ENCODE results near the gene NATD1. TPM values are rescaled to one million over a fixed set of nuclear protein-coding genes. Genes with fewer than 3 reads are reported as not detected.

Gene NATD1
- polyA plus RNA-seq, 2 of the 4 experiments (the other 2 are of a cell fraction) = 1.1 to 1.6 TPM

- FAIRE-seq (no peak), DNase-seq (ENCODE audit: low read depth in 1 of 2, low spot score in 1 of 2) (no peak), ATAC-seq (no peak)
- Histone ChIP-seq H3K4me3 (no peak overlapping the region), H3K9me3 (no peaks in the 10 kb centered on the region), H3K4me1 (peaks cover 14% of the 10 kb centered on the region), H3K27ac (no peak overlapping the region), H3K4me2 (no peak overlapping the region)
- TF ChIP-seq TFCP2L1 (CRISPR knock-in tag; IDR thresholded peaks at IDR 0.05) (no peak), CEBPB (IDR thresholded peaks at IDR 0.05) (no peak), RNF2 (IDR thresholded peaks at IDR 0.05; ENCODE audit: borderline replicate concordance, low read depth) (no peak), HEYL (CRISPR knock-in tag; IDR thresholded peaks at IDR 0.05) (no peak), RAD21 (conservative IDR thresholded peaks at IDR 0.05 in 1 of 2, IDR thresholded peaks at IDR 0.05 in 1 of 2) (no peak)
- whole genome bisulfite sequencing (ENCODE audit: missing lambda C conversion rate) = 54% methylated on average over 10 of the region's 10 CpGs
- ChIA-PET POLR2A (no interaction called here), CTCF (no interaction called here)
These were observed 40.6 kb upstream of the NATD1 start for GRCh38 chr17:21293831-21294210.

- peaks cover 20% of the 10 kb centered on the region for H3K4me1 ChIP-seq
These were observed 39.9 kb upstream of the NATD1 start for GRCh38 chr17:21292867-21293830.

GRCh38 chr17:21291862-21292261 lies 38.7 kb upstream of the NATD1 start:
- no peak for TF ChIP-seq CEBPB (IDR thresholded peaks at IDR 0.05)
- TF ChIP-seq FOSL2 (IDR thresholded peaks at IDR 0.05) = no peak
- no peak for TF ChIP-seq FOSL2 (CRISPR knock-in tag; IDR thresholded peaks at IDR 0.05)
- TF ChIP-seq HOXB5 (CRISPR knock-in tag; IDR thresholded peaks at IDR 0.05) = no peak
- no peak for TF ChIP-seq CBX8 (IDR thresholded peaks at IDR 0.05)
- TF ChIP-seq JUNB (IDR thresholded peaks at IDR 0.05) = no peak
- no peak for TF ChIP-seq SREBF2 (IDR thresholded peaks at IDR 0.05)
- no peak for TF ChIP-seq POLR2AphosphoS2 (conservative IDR thresholded peaks at IDR 0.05; ENCODE audit: low read length)
- no peak for TF ChIP-seq SMC3 (IDR thresholded peaks at IDR 0.05)
- no peak for TF ChIP-seq HMGXB4 (CRISPR knock-in tag; IDR thresholded peaks at IDR 0.05; ENCODE audit: borderline replicate concordance)
- no peak for ATAC-seq
- no peak for DNase-seq (ENCODE audit: low read depth in 1 of 2, low spot score in 1 of 2)
- Histone ChIP-seq H3K9me3 (no peaks in the 10 kb centered on the region), H3K27ac (0 out of 6 replicates have a peak overlapping the region, but pooled peaks of 1 of the 2 experiments have one; percentile 2), H3K4me3 (no peak overlapping the region), H3K4me2 (no peak overlapping the region), H3K4me1 (peaks cover 30% of the 10 kb centered on the region)
- 58% methylated on average over 12 of the region's 12 CpGs for WGBS (ENCODE audit: missing lambda C conversion rate)
- ChIA-PET CTCF (no interaction called here), POLR2A (no interaction called here)
- FAIRE-seq = no peak

More at GRCh38 chr17:21292867-21293830, 39.9 kb upstream of the NATD1 start:
- H3K27ac ChIP-seq = no peak overlapping the region
- no peak for DNase-seq (ENCODE audit: low read depth in 1 of 2, low spot score in 1 of 2)
- H3K4me3 ChIP-seq = no peak overlapping the region
- ChIA-PET POLR2A (no interaction called here), CTCF (no interaction called here)
- no peaks in the 10 kb centered on the region for H3K9me3 ChIP-seq
- H3K4me2 ChIP-seq = no peak overlapping the region
- WGBS (ENCODE audit: missing lambda C conversion rate) = 58% methylated on average over 20 of the region's 20 CpGs
- ATAC-seq = 0 out of 6 replicates have a peak, but pooled peaks of 1 of the 2 experiments have one; percentile 1
- peak; percentile 23 for FAIRE-seq
- no peak for TF ChIP-seq EHF (CRISPR knock-in tag; IDR thresholded peaks at IDR 0.05)
- TF ChIP-seq HES2 (IDR thresholded peaks at IDR 0.05) = no peak
- no peak for TF ChIP-seq CHD4 (IDR thresholded peaks at IDR 0.05; ENCODE audit: borderline replicate concordance)
- TF ChIP-seq KDM5A (IDR thresholded peaks at IDR 0.05) = no peak
- TF ChIP-seq SREBF2 (IDR thresholded peaks at IDR 0.05) = no peak
- no peak for TF ChIP-seq NFE2L2 (conservative IDR thresholded peaks at IDR 0.05; ENCODE audit: low read length)
- TF ChIP-seq NPAS2 (CRISPR knock-in tag; IDR thresholded peaks at IDR 0.05; ENCODE audit: borderline replicate concordance) = no peak
- no peak for TF ChIP-seq ZNF302 (CRISPR knock-in tag; IDR thresholded peaks at IDR 0.05)
- no peak for TF ChIP-seq ZC3H11A (IDR thresholded peaks at IDR 0.05)
- no peak for TF ChIP-seq TFCP2L1 (CRISPR knock-in tag; IDR thresholded peaks at IDR 0.05)
- TF ChIP-seq CHD2 (IDR thresholded peaks at IDR 0.05; ENCODE audit: low read length, partially characterized antibody) = no peak
- no peak for TF ChIP-seq JUNB (IDR thresholded peaks at IDR 0.05)
- TF ChIP-seq CBX2 (IDR thresholded peaks at IDR 0.05; ENCODE audit: borderline replicate concordance, low read depth) = no peak

Data from A549 (cell line).